ENCODE results near the gene SHC2. TPM values are rescaled to one million over a fixed set of nuclear protein-coding genes. Genes with fewer than 3 reads are reported as not detected.

SHC2 gene
- total and polyA plus RNA-seq, 2 donors (not counting 3 experiments of a cell fraction or from before 2014, with no cell fraction given) = 7.5 to 11.8 TPM

GRCh38 chr19:495402-496111 is 34.7 kb upstream of the SHC2 start:
- dilution Hi-C loops (cut with MboI; ENCODE audit: extremely low pct_ligation_motif_present, low sequenced_read_pairs) = no loop called here
- H3K9ac ChIP-seq (replicated peaks; ENCODE audit: extremely low read depth, insufficient read depth, low read length) = no peak overlapping the region
- no peaks in the 10 kb centered on the region for H3K9me1 ChIP-seq (replicated peaks; ENCODE audit: control insufficient read depth, extremely low read depth, insufficient read depth, low read length)
- DNase-seq (ENCODE audit: low read depth, low spot score) (peak; percentile 33), FAIRE-seq (no peak)
- no peaks in the 10 kb centered on the region for H3K4me1 ChIP-seq (ENCODE audit: control insufficient read depth, extremely low read depth, insufficient read depth, low read length)
- H3K36me3 ChIP-seq (ENCODE audit: control insufficient read depth in 2 of 2, extremely low read depth in 1 of 2, insufficient read depth in 2 of 2, low read length in 2 of 2) = no peaks in the 10 kb centered on the region
- H4K20me1 ChIP-seq (replicated peaks; ENCODE audit: control insufficient read depth, extremely low read depth, insufficient read depth, low read length) = no peaks in the 10 kb centered on the region
- no peak overlapping the region for H2AFZ ChIP-seq (ENCODE audit: low read depth, low read length)
- H3K4me3 ChIP-seq (replicated peaks in 1 of 3; ENCODE audit: insufficient read depth in 1 of 3, low read depth in 1 of 3, low read length in 3 of 3) = no peak overlapping the region
- no peaks in the 10 kb centered on the region for H3K79me2 ChIP-seq (ENCODE audit: control insufficient read depth, insufficient read depth, low read length)
- ChIA-PET POLR2A (no interaction called here), CTCF (interaction anchor here (0.6 to 2.7 kb wide), 9 partner anchors 10 to 122 kb away, joined by 3 to 28 read pairs (median 3); no protein-coding TSS in a partner anchor)
- H3K4me2 ChIP-seq (ENCODE audit: insufficient read depth, low read length) = no peak overlapping the region
- H3K27ac ChIP-seq (ENCODE audit: insufficient read depth, low read depth, low read length) = no peak overlapping the region
- no TSS peak for BruUV-seq (replicated peaks)
- peaks cover 9 to 12% of the 10 kb centered on the region in 2 experiments for H3K27me3 ChIP-seq (ENCODE audit: control insufficient read depth in 2 of 2, insufficient read depth in 2 of 2, low read length in 2 of 2)
- TF ChIP-seq EZH2 (IDR thresholded peaks at IDR 0.05; ENCODE audit: borderline replicate concordance, low read depth, low read length, severe bottlenecking) (no peak), CTCF (IDR thresholded peaks at IDR 0.05; ENCODE audit: extremely low read depth in 1 of 2, insufficient read depth in 1 of 2, low read depth in 1 of 2, low read length in 2 of 2) (peak; percentile 73 to 79)
- intact Hi-C loops (cut with micrococcal nuclease) = no loop called here
- no peaks in the 10 kb centered on the region for H3K9me3 ChIP-seq (replicated peaks; ENCODE audit: control insufficient read depth, insufficient read depth, low read length)

GRCh38 chr19:495081-495401 is 34.2 kb upstream of the SHC2 start:
- CTCF ChIA-PET = interaction anchor here (0.7 to 2.7 kb wide), 8 partner anchors 10 to 121 kb away, joined by 3 to 28 read pairs (median 4); no protein-coding TSS in a partner anchor
- POLR2A ChIA-PET = no interaction called here
- no peaks in the 10 kb centered on the region for H3K4me1 ChIP-seq (ENCODE audit: control insufficient read depth, extremely low read depth, insufficient read depth, low read length)
- no TSS peak for BruUV-seq (replicated peaks)
- no peak overlapping the region for H3K27ac ChIP-seq (ENCODE audit: insufficient read depth, low read depth, low read length)
- H4K20me1 ChIP-seq (replicated peaks; ENCODE audit: control insufficient read depth, extremely low read depth, insufficient read depth, low read length) = no peaks in the 10 kb centered on the region
- H3K9me1 ChIP-seq (replicated peaks; ENCODE audit: control insufficient read depth, extremely low read depth, insufficient read depth, low read length) = no peaks in the 10 kb centered on the region
- no peaks in the 10 kb centered on the region for H3K9me3 ChIP-seq (replicated peaks; ENCODE audit: control insufficient read depth, insufficient read depth, low read length)
- dilution Hi-C loops (cut with MboI; ENCODE audit: extremely low pct_ligation_motif_present, low sequenced_read_pairs) (no loop called here), intact Hi-C loops (cut with micrococcal nuclease) (no loop called here)
- FAIRE-seq = no peak
- TF ChIP-seq MAX (IDR thresholded peaks at IDR 0.05; ENCODE audit: insufficient read depth, insufficient read length) = no peak
- no peak for TF ChIP-seq FOS (IDR thresholded peaks at IDR 0.05; ENCODE audit: borderline replicate concordance, insufficient read depth, low read length)
- no peak for TF ChIP-seq MYC (IDR thresholded peaks at IDR 0.05; ENCODE audit: low read depth, low read length)
- no peak for TF ChIP-seq POLR2AphosphoS5 (IDR thresholded peaks at IDR 0.05; ENCODE audit: insufficient read depth, low read depth, low read length)
- TF ChIP-seq POLR2A (IDR thresholded peaks at IDR 0.05; ENCODE audit: low read depth, low read length) = no peak
- no peak overlapping the region for H2AFZ ChIP-seq (ENCODE audit: low read depth, low read length)
- no peak for DNase-seq (ENCODE audit: low read depth, low spot score)
- no peak overlapping the region for H3K9ac ChIP-seq (replicated peaks; ENCODE audit: extremely low read depth, insufficient read depth, low read length)
- H3K79me2 ChIP-seq (ENCODE audit: control insufficient read depth, insufficient read depth, low read length) = no peaks in the 10 kb centered on the region
- no peak overlapping the region for H3K4me2 ChIP-seq (ENCODE audit: insufficient read depth, low read length)
- no peak overlapping the region for H3K4me3 ChIP-seq (replicated peaks in 1 of 3; ENCODE audit: insufficient read depth in 1 of 3, low read depth in 1 of 3, low read length in 3 of 3)
- peaks cover 9 to 12% of the 10 kb centered on the region in 2 experiments for H3K27me3 ChIP-seq (ENCODE audit: control insufficient read depth in 2 of 2, insufficient read depth in 2 of 2, low read length in 2 of 2)
- no peaks in the 10 kb centered on the region for H3K36me3 ChIP-seq (ENCODE audit: control insufficient read depth in 2 of 2, extremely low read depth in 1 of 2, insufficient read depth in 2 of 2, low read length in 2 of 2)

Measured in endothelial cell of umbilical vein (primary cell).